ENCODE results near the gene FBP1.

- TF ChIP-seq POLR2A (IDR thresholded peaks at IDR 0.05; ENCODE audit: low read length) (no peak), GATA1 (IDR thresholded peaks at IDR 0.05; ENCODE audit: low read depth, low read length) (no peak)
These were observed 6.6 kb upstream of the FBP1 start for GRCh38 chr9:94645901-94646300.
